K562 (cell line): ENCODE data around the gene LNX2. TPM values are rescaled to one million over a fixed set of nuclear protein-coding genes. Genes with fewer than 3 reads are reported as not detected.

Experiments used
- ARID1B ChIP-seq: fragments of 450-650 bp; IDR thresholded peaks from 2 replicates; pipeline ENCODE4 v1.6.1; 2016; ENCODE audit warnings: antibody characterized with exemption, mild to moderate bottlenecking, inconsistent platforms
- DDX20 ChIP-seq: fragments of 450-650 bp; IDR thresholded peaks from 2 replicates; pipeline ENCODE4 v1.6.1; 2016; ENCODE audit warnings: missing genetic modification characterization, low read depth, mild to moderate bottlenecking, missing compliant biosample characterization, moderate library complexity
- FOSL1 ChIP-seq: fragments of 200-800 bp; sonication (Bioruptor generic); conservative IDR thresholded peaks from 2 replicates; pipeline ENCODE4 v1.6.1; 2016; ENCODE audit warnings: missing genetic modification characterization, missing compliant biosample characterization
- GATAD2A ChIP-seq: fragments of 450-650 bp; IDR thresholded peaks from 2 replicates; pipeline ENCODE4 v1.6.1; 2017
- GTF2E2 ChIP-seq: fragments of 200-800 bp; sonication (Bioruptor generic); IDR thresholded peaks from 2 replicates; pipeline ENCODE4 v1.6.1; 2016; ENCODE audit warnings: missing genetic modification characterization, missing compliant biosample characterization
- HES1 ChIP-seq: fragments of 450-650 bp; IDR thresholded peaks from 2 replicates; pipeline ENCODE4 v1.6.1; 2016; ENCODE audit warnings: low read depth, mild to moderate bottlenecking, moderate library complexity
- KLF13 ChIP-seq: fragments of 450-650 bp; IDR thresholded peaks from 2 replicates; pipeline ENCODE4 v1.6.1; 2016; ENCODE audit warnings: missing genetic modification characterization, low read depth, mild to moderate bottlenecking, missing compliant biosample characterization, moderate library complexity, borderline replicate concordance
- L3MBTL2 ChIP-seq: fragments of 450-650 bp; IDR thresholded peaks from 2 replicates; pipeline ENCODE4 v1.6.1; 2016; ENCODE audit warnings: mild to moderate bottlenecking, moderate library complexity
- MAFF ChIP-seq: IDR thresholded peaks from 2 replicates; pipeline ENCODE4 v1.6.1; 2012; ENCODE audit warnings: low read length, improper control_type of control experiment
- NFRKB ChIP-seq: fragments of 450-650 bp; IDR thresholded peaks from 2 replicates; pipeline ENCODE4 v1.6.1; 2016; ENCODE audit warnings: low read depth
- NONO ChIP-seq, 2 experiments: fragments of 200-400 bp in 1 of 2; fragments of 450-650 bp in 1 of 2; formaldehyde crosslinking in 1 of 2; IDR thresholded peaks; 2 replicates each; pipeline ENCODE4 v1.6.1; 2017; ENCODE audit warnings: low read depth in 2 of 2, mild to moderate bottlenecking in 2 of 2, moderate library complexity in 2 of 2, low read length in 1 of 2
- OTX1 ChIP-seq: fragments of 450-650 bp; formaldehyde crosslinking; IDR thresholded peaks from 2 replicates; pipeline ENCODE4 v1.4.0; 2022; ENCODE audit warnings: mild to moderate bottlenecking
- PCBP1 ChIP-seq: fragments of 200-400 bp; formaldehyde crosslinking; IDR thresholded peaks from 2 replicates; pipeline ENCODE4 v1.6.1; 2018; ENCODE audit warnings: mild to moderate bottlenecking, low read depth, low read length; ENCODE audit not compliant: poor library complexity, severe bottlenecking
- POLR3G ChIP-seq: IDR thresholded peaks from 2 replicates; pipeline ENCODE4 v1.6.1; 2011; ENCODE audit not compliant: insufficient read length, insufficient replicate concordance; ENCODE audit errors: extremely low read depth
- RFX5 ChIP-seq: IDR thresholded peaks from 2 replicates; pipeline ENCODE4 v1.6.1; 2011; ENCODE audit warnings: low read depth, mild to moderate bottlenecking, improper control_type of control experiment, low read length
- SRSF1 ChIP-seq: fragments of 200-400 bp; formaldehyde crosslinking; IDR thresholded peaks from 2 replicates; pipeline ENCODE4 v1.6.1; 2017; ENCODE audit warnings: mild to moderate bottlenecking, low read depth, low read length, moderate library complexity
- TAL1 ChIP-seq: fragments of 450-650 bp; IDR thresholded peaks from 2 replicates; pipeline ENCODE4 v1.6.1; 2016; ENCODE audit warnings: mild to moderate bottlenecking
- TEAD4 ChIP-seq, 2 experiments: sonication (generic) in 1 of 2; formaldehyde crosslinking in 1 of 2; IDR thresholded peaks; 2 replicates each; pipeline versions ENCODE4 v1.6.1 to v1.8.0; 2012 to 2022; ENCODE audit warnings: borderline replicate concordance in 1 of 2, inconsistent platforms in 1 of 2, low read length in 1 of 2, mild to moderate bottlenecking in 1 of 2, missing genetic modification reagents in 1 of 2
- ZBTB33 ChIP-seq: sonication (generic); formaldehyde crosslinking; IDR thresholded peaks from 2 replicates; pipeline ENCODE4 v1.8.1; 2023; ENCODE audit warnings: mild to moderate bottlenecking, missing genetic modification reagents
- ZC3H11A ChIP-seq: IDR thresholded peaks from 2 replicates; pipeline ENCODE4 v1.6.1; 2012; ENCODE audit warnings: low read depth, low read length, improper control_type of control experiment
- ZC3H8 ChIP-seq: fragments of 450-650 bp; IDR thresholded peaks from 2 replicates; pipeline ENCODE4 v1.6.1; 2017
- ZNF347 ChIP-seq: fragments of 450-650 bp; formaldehyde crosslinking; IDR thresholded peaks from 2 replicates; pipeline ENCODE4 v1.4.0; 2020; ENCODE audit warnings: low read depth, mild to moderate bottlenecking, moderate library complexity
- ZNF561 ChIP-seq: fragments of 450-650 bp; formaldehyde crosslinking; conservative IDR thresholded peaks from 2 replicates; pipeline ENCODE4 v1.4.0; 2020; ENCODE audit warnings: mild to moderate bottlenecking, moderate library complexity
- polyA plus RNA-seq, 8 experiments: library from polyadenylated mRNA; depleted of rRNA in 4 of 8; stranded (reverse) in 5 of 8; unstranded in 3 of 8; fragments of >200 nt; fragmentation: Nextera tagmentation in 2 of 8; fragmentation: Illumina TruSeq in 1 of 8; extraction: Ambion mirVana in 2 of 8; extraction: Trizol in 1 of 8; gene quantifications; 2 replicates each; pipeline versions ENCODE4 v1.2.1 to v1.2.3, GENCODE V29; 2011 to 2014; ENCODE audit warnings: inconsistent platforms in 1 of 8, missing spikeins in 1 of 8
- total RNA-seq, 7 experiments: library from RNA; depleted of rRNA in 6 of 7; stranded (reverse); fragments of >200 nt in 6 of 7; fragmentation: Illumina TruSeq in 2 of 7; extraction: Trizol in 2 of 7; gene quantifications; 2 replicates each; pipeline versions ENCODE4 v1.2.1 to v1.2.3, GENCODE V29; 2011 to 2021; ENCODE audit warnings: low replicate concordance in 1 of 7
- TF ChIP-seq, protein P1 (sequence below): fragments of 150-350 bp; conservative IDR thresholded peaks from 2 replicates; pipeline ENCODE4 v1.6.1; 2014; ENCODE audit warnings: low read length

LNX2 gene
- total and polyA plus RNA-seq, 9 of the 15 experiments (the other 6 are each of a cell fraction or from before 2014, with no cell fraction given), result 1.5 to 5.5 (median 4.0) TPM

DNA sequence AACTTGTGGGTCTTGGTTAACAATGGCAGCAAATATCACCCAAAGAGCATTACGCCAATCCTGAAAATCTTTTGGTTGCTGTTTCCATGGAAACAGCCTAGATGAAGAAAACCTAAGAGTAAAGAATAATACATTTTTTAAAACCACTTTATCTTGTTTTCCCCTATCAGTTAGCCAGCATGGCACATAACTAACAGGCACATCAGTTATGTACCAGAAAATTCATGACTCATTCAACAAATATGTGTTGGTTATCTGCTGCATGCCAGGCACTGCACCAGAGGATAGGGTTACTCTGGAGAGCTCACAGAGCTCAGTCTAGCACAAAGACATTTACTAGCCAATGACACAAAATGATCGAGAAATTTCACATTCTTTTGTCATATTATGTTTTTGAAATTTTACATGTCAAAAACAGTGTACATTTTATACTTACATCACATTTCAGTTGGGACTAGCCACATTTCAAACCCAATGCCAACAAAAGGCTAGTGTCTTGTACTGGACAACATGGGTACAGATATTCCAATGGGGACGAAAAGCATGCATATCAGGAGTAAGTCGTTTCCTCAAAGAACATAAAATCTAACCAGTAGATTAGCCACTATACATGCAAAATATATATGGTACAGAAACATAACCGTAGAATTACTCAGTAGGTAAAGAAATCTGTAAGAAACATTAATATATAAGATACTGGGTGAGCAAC, 20.3 kb downstream of the LNX2 start (continued):
- TF ChIP-seq, protein P1, sequence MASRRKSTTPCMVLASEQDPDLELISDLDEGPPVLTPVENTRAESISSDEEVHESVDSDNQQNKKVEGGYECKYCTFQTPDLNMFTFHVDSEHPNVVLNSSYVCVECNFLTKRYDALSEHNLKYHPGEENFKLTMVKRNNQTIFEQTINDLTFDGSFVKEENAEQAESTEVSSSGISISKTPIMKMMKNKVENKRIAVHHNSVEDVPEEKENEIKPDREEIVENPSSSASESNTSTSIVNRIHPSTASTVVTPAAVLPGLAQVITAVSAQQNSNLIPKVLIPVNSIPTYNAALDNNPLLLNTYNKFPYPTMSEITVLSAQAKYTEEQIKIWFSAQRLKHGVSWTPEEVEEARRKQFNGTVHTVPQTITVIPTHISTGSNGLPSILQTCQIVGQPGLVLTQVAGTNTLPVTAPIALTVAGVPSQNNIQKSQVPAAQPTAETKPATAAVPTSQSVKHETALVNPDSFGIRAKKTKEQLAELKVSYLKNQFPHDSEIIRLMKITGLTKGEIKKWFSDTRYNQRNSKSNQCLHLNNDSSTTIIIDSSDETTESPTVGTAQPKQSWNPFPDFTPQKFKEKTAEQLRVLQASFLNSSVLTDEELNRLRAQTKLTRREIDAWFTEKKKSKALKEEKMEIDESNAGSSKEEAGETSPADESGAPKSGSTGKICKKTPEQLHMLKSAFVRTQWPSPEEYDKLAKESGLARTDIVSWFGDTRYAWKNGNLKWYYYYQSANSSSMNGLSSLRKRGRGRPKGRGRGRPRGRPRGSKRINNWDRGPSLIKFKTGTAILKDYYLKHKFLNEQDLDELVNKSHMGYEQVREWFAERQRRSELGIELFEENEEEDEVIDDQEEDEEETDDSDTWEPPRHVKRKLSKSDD, result no peak
- no peak for TF ChIP-seq NFRKB
- peak; percentile 82 for TF ChIP-seq TEAD4 (IDR thresholded peaks at IDR 0.05; ENCODE audit: low read length)
- TF ChIP-seq TEAD4 (CRISPR knock-in tag; IDR thresholded peaks at IDR 0.05; ENCODE audit: borderline replicate concordance), result no peak
- TF ChIP-seq NONO (IDR thresholded peaks at IDR 0.05; ENCODE audit: low read depth in 2 of 2, low read length in 1 of 2), result no peak
- no peak for TF ChIP-seq MAFF
- TF ChIP-seq L3MBTL2, result no peak
- TF ChIP-seq ZC3H8, result no peak
- TF ChIP-seq ZC3H11A, result no peak
- peak; percentile 55 for TF ChIP-seq TAL1
- TF ChIP-seq RFX5, result no peak
- TF ChIP-seq SRSF1, result no peak
- no peak for TF ChIP-seq GTF2E2 (tag)
- no peak for TF ChIP-seq HES1
- TF ChIP-seq ARID1B, result peak; percentile 73
- TF ChIP-seq ZBTB33 (CRISPR knock-in tag), result no peak
- no peak for TF ChIP-seq GATAD2A
- TF ChIP-seq POLR3G, result no peak
- no peak for TF ChIP-seq ZNF347
- no peak for TF ChIP-seq ZNF561 (CRISPR knock-in tag)
- peak; percentile 62 for TF ChIP-seq FOSL1 (tag)
- TF ChIP-seq DDX20, result no peak
- no peak for TF ChIP-seq KLF13
- no peak for TF ChIP-seq PCBP1
- no peak for TF ChIP-seq OTX1 (CRISPR knock-in tag)
